ENCODE results near the gene SHISA9.

SHISA9 gene

GRCh38 chr16:13081825-13082331 lies 180.5 kb downstream of the SHISA9 start:
- DNase-seq: no peak

- no peak for DNase-seq
These were observed 182.3 kb downstream of the SHISA9 start for GRCh38 chr16:13083681-13084080.

- no peak for DNase-seq
These were observed 182.9 kb downstream of the SHISA9 start for GRCh38 chr16:13084331-13084730.

- DNase-seq: no peak
These were observed 192.3 kb downstream of the SHISA9 start for GRCh38 chr16:13093661-13094060.

GRCh38 chr16:13095061-13095460 lies 193.7 kb downstream of the SHISA9 start:
- no peak for DNase-seq

- no peak for DNase-seq
These were observed 197.1 kb downstream of the SHISA9 start for GRCh38 chr16:13098536-13098935.

GRCh38 chr16:13099822-13100221 lies 198.4 kb downstream of the SHISA9 start:
- DNase-seq: no peak

- no peak for DNase-seq
These were observed 199.6 kb downstream of the SHISA9 start for GRCh38 chr16:13100970-13101369.

- DNase-seq: no peak
These were observed 200.4 kb downstream of the SHISA9 start for GRCh38 chr16:13101828-13102227.

GRCh38 chr16:13102401-13102800 lies 201.0 kb downstream of the SHISA9 start:
- no peak for DNase-seq

- no peak for DNase-seq
These were observed 202.6 kb downstream of the SHISA9 start for GRCh38 chr16:13103831-13104530.

- DNase-seq: no peak
These were observed 203.4 kb downstream of the SHISA9 start for GRCh38 chr16:13104772-13105171.

- no peak for DNase-seq
These were observed 204.0 kb downstream of the SHISA9 start for GRCh38 chr16:13105427-13105826.

- no peak for DNase-seq
These were observed 205.1 kb downstream of the SHISA9 start for GRCh38 chr16:13106464-13106863.

- DNase-seq: no peak
These were observed 206.7 kb downstream of the SHISA9 start for GRCh38 chr16:13108126-13108525.

GRCh38 chr16:13109171-13109570 lies 207.8 kb downstream of the SHISA9 start:
- DNase-seq: no peak

- DNase-seq: no peak
These were observed 208.9 kb downstream of the SHISA9 start for GRCh38 chr16:13110124-13110796.

- no peak for DNase-seq
These were observed 210.3 kb downstream of the SHISA9 start for GRCh38 chr16:13111747-13112146.

GRCh38 chr16:13113741-13114140 lies 212.3 kb downstream of the SHISA9 start:
- no peak for DNase-seq

- no peak for DNase-seq
These were observed 216.7 kb downstream of the SHISA9 start for GRCh38 chr16:13118091-13118490.

GRCh38 chr16:13120091-13120490 lies 218.7 kb downstream of the SHISA9 start:
- DNase-seq: no peak

- DNase-seq: no peak
These were observed 219.2 kb downstream of the SHISA9 start for GRCh38 chr16:13120557-13120956.

GRCh38 chr16:13123991-13124390 lies 222.6 kb downstream of the SHISA9 start:
- DNase-seq: no peak

- no peak for DNase-seq
These were observed 225.7 kb downstream of the SHISA9 start for GRCh38 chr16:13127144-13127543.

GRCh38 chr16:13130586-13130985 lies 229.2 kb downstream of the SHISA9 start:
- DNase-seq: no peak

Data from stimulated activated CD4-positive, alpha-beta T cell treated with anti-CD3 and anti-CD28 coated beads, Interleukin-15, amount 100 ng/mL, for 24 hours (primary cell).